Adrenal gland (tissue), 12 donors: ENCODE data around the gene SAPCD1. TPM values are rescaled to one million over a fixed set of nuclear protein-coding genes. Genes with fewer than 3 reads are reported as not detected.

Experiments used
- DNase-seq, 7 donors: peaks; one replicate each; pipeline ENCODE4 v3.0.0-alpha.2; 2019 to 2020
- H3K27ac ChIP-seq, 5 donors: fragments of 200-600 bp; sonication (generic) in 4 of 5; 1 replicate in 3 of 5; 2 replicates in 2 of 5; pipeline versions ENCODE4 v1.5.1 to v1.8.0; 2016 to 2020; ENCODE audit warnings: mild to moderate bottlenecking in 1 of 5
- H3K27me3 ChIP-seq: fragments of 200-600 bp; 2 replicates; pipeline ENCODE4 v1.8.0; 2021
- H3K36me3 ChIP-seq, 2 donors: fragments of 200-600 bp; replicated peaks in 1 of 2; 1 replicate in 1 of 2; 2 replicates in 1 of 2; pipeline versions ENCODE4 v1.5.1 to v1.8.0; 2018 to 2022
- H3K4me1 ChIP-seq, 2 donors: fragments of 200-600 bp; replicated peaks in 1 of 2; 1 replicate in 1 of 2; 2 replicates in 1 of 2; pipeline versions ENCODE4 v1.5.1 to v1.8.0; 2018 to 2021
- H3K4me3 ChIP-seq, 4 donors: fragments of 200-600 bp; sonication (generic) in 3 of 4; one replicate each; pipeline ENCODE4 v1.5.1; 2016 to 2018
- H3K9me3 ChIP-seq, 3 donors: fragments of 200-600 bp; sonication (generic) in 1 of 3; replicated peaks in 1 of 3; 1 replicate in 2 of 3; 2 replicates in 1 of 3; pipeline versions ENCODE4 v1.5.1 to v1.8.0; 2016 to 2021
- CTCF ChIP-seq, 6 experiments: fragments of 450-650 bp in 4 of 6; fragments of 200-600 bp in 2 of 6; sonication (generic) in 1 of 6; IDR thresholded peaks; 1 replicate in 5 of 6; 2 replicates in 1 of 6; pipeline versions ENCODE4 v1.5.1 to v1.8.0; 2016 to 2021; ENCODE audit warnings: antibody characterized with exemption in 6 of 6, mild to moderate bottlenecking in 2 of 6, moderate library complexity in 1 of 6
- POLR2A ChIP-seq, 2 donors: fragments of 450-650 bp; IDR thresholded peaks; one replicate each; pipeline ENCODE4 v1.6.1; 2017; ENCODE audit warnings: antibody characterized with exemption in 2 of 2, mild to moderate bottlenecking in 2 of 2, moderate library complexity in 1 of 2
- WGBS, 4 donors: extraction: QIAGEN DNeasy Blood & Tissue Kit in 2 of 4; methylation state at CpG; one replicate each; pipeline versions ENCODE4 v1.1.5 to v1.1.7; 2013 to 2017; 5-methylcytosine and 5-hydroxymethylcytosine counted together
- intact Hi-C, 2 donors: fragments of 100-400 bp; cut with DNase I; formaldehyde crosslinking; loops; one replicate each; pipeline versions ENCODE4 v1.14.1 to v1.15.0; 2022 to 2023
- polyA plus RNA-seq, 3 donors: library from polyadenylated mRNA; stranded (reverse); fragments of 200-250 nt in 2 of 3; fragments of 350-450 nt in 1 of 3; fragmentation: Illumina TruSeq in 1 of 3; extraction: RNeasy Lipid Tissue Mini Kit (QIAGEN cat#74804) in 1 of 3; gene quantifications; one replicate each; pipeline ENCODE4 v1.2.3, GENCODE V29; 2013 to 2014
- total RNA-seq, 9 donors: library from RNA; depleted of rRNA in 4 of 9; stranded (reverse); fragments of >200 nt in 4 of 9; fragments of 120-200 nt in 1 of 9; fragmentation: NEBNext Ultra II Directional in 1 of 9; extraction: Animal tissue kit (Norgen Biotek cat#: 25700) in 1 of 9; gene quantifications; one replicate each; pipeline versions ENCODE4 v1.1.0 to v1.2.4, GENCODE V29; 2013 to 2023
- donor health status: healthy with polysubstance abuse.
- donor health status: Bipolar disorder and iron deficiency.
- donor health status: DM: yes; HTN: yes; CAD: no.
- donor health status: DM: no; HTN: no; CAD: no.
- donor health status: DM: no; HTN: no; CAD: no.
- donor health status: DM: yes; HTN: yes; CAD: no.

Gene SAPCD1
- total and polyA plus RNA-seq, 12 donors: 0.46 to 17.2 (median 0.96) TPM; not detected in 5

- Histone ChIP-seq H3K27me3 (no peaks in the 10 kb centered on the region), H3K4me1 (no peaks in the 10 kb centered on the region), H3K9me3 (no peaks in the 10 kb centered on the region), H3K36me3 (no peaks in the 10 kb centered on the region), H3K27ac (peak overlapping the region in 1 of 5 donors; percentile 1), H3K4me3 (no peak overlapping the region)
- DNase-seq: no peak
- WGBS, 4 donors: 33 to 73% (median 44%) methylated on average over 1 of the region's 1 CpG
- intact Hi-C loops: no loop called here
- TF ChIP-seq POLR2A (IDR thresholded peaks at IDR 0.05): no peak
- no peak for TF ChIP-seq CTCF (IDR thresholded peaks at IDR 0.05)
Measured at GRCh38 chr6:31763619-31763940, 1.1 kb downstream of the SAPCD1 start.

- Histone ChIP-seq H3K27ac (no peak overlapping the region), H3K4me3 (no peak overlapping the region), H3K9me3 (no peaks in the 10 kb centered on the region), H3K27me3 (no peaks in the 10 kb centered on the region), H3K36me3 (no peaks in the 10 kb centered on the region), H3K4me1 (no peaks in the 10 kb centered on the region)
- intact Hi-C loops: no loop called here
- no peak for DNase-seq
- TF ChIP-seq CTCF (IDR thresholded peaks at IDR 0.05): no peak
- no peak for TF ChIP-seq POLR2A (IDR thresholded peaks at IDR 0.05)
- whole genome bisulfite sequencing, 4 donors: 93 to 95% (median 94%) methylated on average over 2 to 4 of the region's 4 CpGs
Measured at GRCh38 chr6:31764198-31764597, 1.7 kb downstream of the SAPCD1 start.

GRCh38 chr6:31765559-31765909 lies 3.1 kb downstream of the SAPCD1 start:
- intact Hi-C loops: loop anchor here in 1 of 2 donors (5.0 kb wide), 1 partner anchor 83 kb away; the partner anchor contains the start of gene LY6G5C
- no peak for DNase-seq
- Histone ChIP-seq H3K36me3 (no peaks in the 10 kb centered on the region), H3K27me3 (no peaks in the 10 kb centered on the region), H3K27ac (no peak overlapping the region), H3K9me3 (no peaks in the 10 kb centered on the region), H3K4me1 (no peaks in the 10 kb centered on the region), H3K4me3 (no peak overlapping the region)
- WGBS, 4 donors: 86 to 90% (median 89%) methylated on average over 9 of the region's 9 CpGs
- TF ChIP-seq CTCF (IDR thresholded peaks at IDR 0.05): no peak
- no peak for TF ChIP-seq POLR2A (IDR thresholded peaks at IDR 0.05)

- no peak for DNase-seq
- Histone ChIP-seq H3K4me3 (no peak overlapping the region), H3K27ac (no peak overlapping the region), H3K9me3 (no peaks in the 10 kb centered on the region), H3K4me1 (no peaks in the 10 kb centered on the region), H3K36me3 (no peaks in the 10 kb centered on the region), H3K27me3 (no peaks in the 10 kb centered on the region)
- TF ChIP-seq CTCF (IDR thresholded peaks at IDR 0.05) (no peak), POLR2A (IDR thresholded peaks at IDR 0.05) (no peak)
- WGBS, 4 donors: 45 to 58% (median 49%) methylated on average over 28 to 42 of the region's 42 CpGs
- intact Hi-C loops: loop anchor here in 1 of 2 donors (5.0 kb wide), 1 partner anchor 84 kb away; the partner anchor contains the start of gene LY6G5C
Measured at GRCh38 chr6:31765910-31766794, 3.7 kb downstream of the SAPCD1 start.
